Liver (tissue), 9 donors: ENCODE results near the gene PDLIM4. TPM values are rescaled to one million over a fixed set of nuclear protein-coding genes. Genes with fewer than 3 reads are reported as not detected.

Experiments used
- DNase-seq: peaks from one replicate; pipeline ENCODE4 v3.0.0-alpha.2; 2017; ENCODE audit warnings: low spot score
- H3K27ac ChIP-seq, 2 donors: one replicate each; pipeline ENCODE4 v1.7.0; 2013; ENCODE audit warnings: inconsistent platforms in 2 of 2, low read length in 2 of 2, control low read depth in 1 of 2, low read depth in 1 of 2, mild to moderate bottlenecking in 1 of 2
- H3K27me3 ChIP-seq, 4 donors: one replicate each; pipeline versions ENCODE4 v1.6.1 to v1.7.0; 2013; ENCODE audit warnings: low read length in 3 of 4, inconsistent platforms in 1 of 4, mild to moderate bottlenecking in 1 of 4, moderate library complexity in 1 of 4; ENCODE audit not compliant: control insufficient read depth in 4 of 4, insufficient read depth in 4 of 4
- H3K36me3 ChIP-seq, 4 donors: one replicate each; pipeline versions ENCODE4 v1.6.1 to v1.7.0; 2013; ENCODE audit warnings: low read length in 3 of 4, mild to moderate bottlenecking in 3 of 4, low read depth in 1 of 4, moderate library complexity in 1 of 4; ENCODE audit not compliant: control insufficient read depth in 4 of 4, insufficient read depth in 3 of 4
- H3K4me1 ChIP-seq, 4 donors: one replicate each; pipeline versions ENCODE4 v1.6.1 to v1.7.0; 2013; ENCODE audit warnings: low read length in 3 of 4, mild to moderate bottlenecking in 3 of 4, moderate library complexity in 1 of 4; ENCODE audit not compliant: control insufficient read depth in 4 of 4, insufficient read depth in 4 of 4
- H3K4me3 ChIP-seq, 3 donors: one replicate each; pipeline versions ENCODE4 v1.6.1 to v1.7.0; 2013; ENCODE audit warnings: low read length in 3 of 3, control low read depth in 1 of 3, low read depth in 1 of 3, mild to moderate bottlenecking in 1 of 3
- H3K9ac ChIP-seq, 2 donors: one replicate each; pipeline ENCODE4 v1.7.0; 2013; ENCODE audit warnings: low read length in 2 of 2, mild to moderate bottlenecking in 2 of 2, moderate library complexity in 2 of 2, control low read depth in 1 of 2, low read depth in 1 of 2
- H3K9me3 ChIP-seq, 4 donors: one replicate each; pipeline versions ENCODE4 v1.6.1 to v1.7.0; 2013; ENCODE audit warnings: low read length in 3 of 4; ENCODE audit not compliant: control insufficient read depth in 4 of 4
- ATF3 ChIP-seq: IDR thresholded peaks from 2 replicates; pipeline ENCODE4 v1.6.1; 2016; ENCODE audit warnings: antibody characterized with exemption
- CTCF ChIP-seq: fragments of 150-350 bp; IDR thresholded peaks from 2 replicates; pipeline ENCODE4 v1.5.1; 2017; ENCODE audit warnings: improper control_type of control experiment, low read depth, low read length; ENCODE audit not compliant: missing input control
- EGR1 ChIP-seq, 2 donors: IDR thresholded peaks; 2 replicates each; pipeline ENCODE4 v1.6.1; 2016 to 2018; ENCODE audit warnings: antibody characterized with exemption in 2 of 2, low read depth in 2 of 2
- FOXA1 ChIP-seq: IDR thresholded peaks from 2 replicates; pipeline ENCODE4 v1.6.1; 2016; ENCODE audit warnings: antibody characterized with exemption
- FOXA2 ChIP-seq: IDR thresholded peaks from 2 replicates; pipeline ENCODE4 v1.6.1; 2016; ENCODE audit warnings: antibody characterized with exemption
- GABPA ChIP-seq, 2 donors: IDR thresholded peaks in 1 of 2; conservative IDR thresholded peaks in 1 of 2; 2 replicates each; pipeline ENCODE4 v1.6.1; 2016; ENCODE audit warnings: antibody characterized with exemption in 2 of 2, mild to moderate bottlenecking in 1 of 2, moderate library complexity in 1 of 2
- HNF4A ChIP-seq, 2 donors: conservative IDR thresholded peaks; 2 replicates each; pipeline ENCODE4 v1.6.1; 2016; ENCODE audit warnings: antibody characterized with exemption in 2 of 2, mild to moderate bottlenecking in 2 of 2
- HNF4G ChIP-seq: IDR thresholded peaks from 2 replicates; pipeline ENCODE4 v1.6.1; 2016; ENCODE audit warnings: antibody characterized with exemption
- JUND ChIP-seq, 2 donors: IDR thresholded peaks; 2 replicates each; pipeline ENCODE4 v1.6.1; 2016; ENCODE audit warnings: antibody characterized with exemption in 2 of 2
- MAX ChIP-seq: IDR thresholded peaks from 2 replicates; pipeline ENCODE4 v1.6.1; 2016; ENCODE audit warnings: antibody characterized with exemption
- NR2F2 ChIP-seq: IDR thresholded peaks from 2 replicates; pipeline ENCODE4 v1.6.1; 2016; ENCODE audit warnings: antibody characterized with exemption
- RAD21 ChIP-seq, 2 donors: IDR thresholded peaks; 2 replicates each; pipeline ENCODE4 v1.6.1; 2016; ENCODE audit warnings: antibody characterized with exemption in 2 of 2, mild to moderate bottlenecking in 2 of 2
- REST ChIP-seq: IDR thresholded peaks from 2 replicates; pipeline ENCODE4 v1.6.1; 2016; ENCODE audit warnings: antibody characterized with exemption, mild to moderate bottlenecking
- RXRA ChIP-seq, 2 donors: IDR thresholded peaks; 2 replicates each; pipeline ENCODE4 v1.6.1; 2017 to 2018; ENCODE audit warnings: antibody characterized with exemption in 2 of 2, mild to moderate bottlenecking in 1 of 2
- SP1 ChIP-seq: IDR thresholded peaks from 2 replicates; pipeline ENCODE4 v1.6.1; 2018; ENCODE audit warnings: antibody characterized with exemption, mild to moderate bottlenecking
- TAF1 ChIP-seq: conservative IDR thresholded peaks from 2 replicates; pipeline ENCODE4 v1.6.1; 2016; ENCODE audit warnings: antibody characterized with exemption, mild to moderate bottlenecking
- YY1 ChIP-seq: IDR thresholded peaks from 2 replicates; pipeline ENCODE4 v1.6.1; 2016; ENCODE audit warnings: antibody characterized with exemption, mild to moderate bottlenecking
- ZBTB33 ChIP-seq: IDR thresholded peaks from 2 replicates; pipeline ENCODE4 v1.6.1; 2016; ENCODE audit warnings: antibody characterized with exemption
- WGBS: extraction: QIAGEN DNeasy Blood & Tissue Kit; methylation state at CpG from one replicate; pipeline ENCODE4 v1.1.7; 2013; 5-methylcytosine and 5-hydroxymethylcytosine counted together
- polyA plus RNA-seq, 2 donors: library from polyadenylated mRNA; stranded (reverse) in 1 of 2; unstranded in 1 of 2; fragments of 200-250 nt in 1 of 2; fragments of >200 nt in 1 of 2; fragmentation: Nextera tagmentation in 1 of 2; extraction: Ambion mirVana in 1 of 2; gene quantifications; one replicate each; pipeline versions ENCODE4 v1.2.1 to v1.2.3, GENCODE V29; 2013 to 2015
- total RNA-seq, 2 donors: library from RNA; depleted of rRNA; stranded (reverse); fragments of >200 nt; gene quantifications; one replicate each; pipeline ENCODE4 v1.2.3, GENCODE V29; 2014
- donor health status: healthy.
- donor health status: healthy.
- donor health status: healthy.
- donor health status: healthy.
- donor health status: healthy.

Gene PDLIM4
- total and polyA plus RNA-seq, 4 donors: 0.25 to 0.93 (median 0.65) TPM

- no peak for TF ChIP-seq REST
Measured at GRCh38 chr5:132291026-132291425, 33.5 kb downstream of the PDLIM4 start (continued).

- TF ChIP-seq YY1 (peak; percentile 97), EGR1 (IDR thresholded peaks at IDR 0.05; ENCODE audit: low read depth in 2 of 2) (peak; percentile 82 to 95), FOXA2 (no peak), MAX (peak; percentile 10), HNF4G (no peak), HNF4A (conservative IDR thresholded peaks at IDR 0.05) (peak in 1 of 2 donors; percentile 16), FOXA1 (no peak), NR2F2 (peak; percentile 48), ZBTB33 (no peak), GABPA (IDR thresholded peaks at IDR 0.05 in 1 of 2, conservative IDR thresholded peaks at IDR 0.05 in 1 of 2) (no peak), JUND (IDR thresholded peaks at IDR 0.05) (no peak), RAD21 (IDR thresholded peaks at IDR 0.05) (no peak), TAF1 (peak; percentile 33), SP1 (no peak), RXRA (IDR thresholded peaks at IDR 0.05) (peak; percentile 24 to 29), CTCF (no peak), REST (peak; percentile 53), ATF3 (no peak)
- peaks cover 5 to 18% (median 12%) of the 10 kb centered on the region in 4 donors for H3K4me1 ChIP-seq
- DNase-seq: peak; percentile 82
- 1% methylated on average over 50 of the region's 50 CpGs for WGBS
- no peaks in the 10 kb centered on the region for H3K27me3 ChIP-seq
- no peaks in the 10 kb centered on the region for H3K9me3 ChIP-seq
- H3K4me3 ChIP-seq: peak overlapping the region; percentile 46 to 75 (median 64)
- H3K27ac ChIP-seq: peak overlapping the region; percentile 92
- H3K36me3 ChIP-seq: no peaks in the 10 kb centered on the region
- peak overlapping the region; percentile 78 to 92 for H3K9ac ChIP-seq
Measured at GRCh38 chr5:132293066-132293991, 35.8 kb downstream of the PDLIM4 start.
